T-helper 9 cell (primary cell): ENCODE data around the gene CELF2.

Experiments used
- DNase-seq: peaks from one replicate; pipeline ENCODE4 v3.0.0-alpha.2; 2020

The CELF2 gene

DNA sequence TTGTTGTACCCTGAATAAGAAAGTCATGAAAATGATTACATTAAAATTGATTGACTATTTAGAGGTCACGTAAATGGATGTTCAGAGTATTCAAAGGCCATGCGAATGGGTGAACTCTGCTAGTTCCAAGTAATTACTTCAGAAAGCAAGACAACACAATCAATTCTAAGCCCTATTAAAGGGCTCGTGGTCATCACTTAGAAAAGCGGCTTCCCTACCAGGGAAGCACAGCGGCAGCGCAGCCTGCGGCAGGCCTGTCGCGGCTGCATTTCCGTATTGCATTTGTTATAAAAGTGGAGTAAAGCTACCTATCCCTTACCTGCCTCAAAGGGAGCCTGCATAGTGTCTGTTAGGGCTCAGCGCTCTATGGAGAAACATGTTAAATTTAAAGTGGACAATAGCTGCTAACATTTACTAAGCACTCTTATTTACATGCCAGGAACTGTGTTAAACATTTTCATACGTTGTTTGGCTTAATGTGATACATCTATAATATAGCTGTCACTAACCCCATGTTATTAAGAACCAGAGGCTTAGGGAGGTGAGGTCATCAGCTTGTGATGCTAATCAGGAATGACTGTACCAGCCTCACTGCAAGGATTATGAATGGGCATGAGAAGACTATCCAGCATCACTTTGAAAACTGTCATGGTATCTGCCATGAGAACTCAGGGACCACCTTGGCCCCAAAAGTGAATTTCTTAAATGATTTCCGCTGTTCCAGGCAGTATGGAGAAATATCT is 187.5 kb downstream of the CELF2 start:
- DNase-seq, result no peak

- no peak for DNase-seq
Observed at GRCh38 chr10:11206676-11207559, 189.2 kb downstream of the CELF2 start.

GRCh38 chr10:11207560-11207844 is 189.8 kb downstream of the CELF2 start:
- no peak for DNase-seq

GRCh38 chr10:11208243-11208642 is 190.6 kb downstream of the CELF2 start:
- no peak for DNase-seq

DNA sequence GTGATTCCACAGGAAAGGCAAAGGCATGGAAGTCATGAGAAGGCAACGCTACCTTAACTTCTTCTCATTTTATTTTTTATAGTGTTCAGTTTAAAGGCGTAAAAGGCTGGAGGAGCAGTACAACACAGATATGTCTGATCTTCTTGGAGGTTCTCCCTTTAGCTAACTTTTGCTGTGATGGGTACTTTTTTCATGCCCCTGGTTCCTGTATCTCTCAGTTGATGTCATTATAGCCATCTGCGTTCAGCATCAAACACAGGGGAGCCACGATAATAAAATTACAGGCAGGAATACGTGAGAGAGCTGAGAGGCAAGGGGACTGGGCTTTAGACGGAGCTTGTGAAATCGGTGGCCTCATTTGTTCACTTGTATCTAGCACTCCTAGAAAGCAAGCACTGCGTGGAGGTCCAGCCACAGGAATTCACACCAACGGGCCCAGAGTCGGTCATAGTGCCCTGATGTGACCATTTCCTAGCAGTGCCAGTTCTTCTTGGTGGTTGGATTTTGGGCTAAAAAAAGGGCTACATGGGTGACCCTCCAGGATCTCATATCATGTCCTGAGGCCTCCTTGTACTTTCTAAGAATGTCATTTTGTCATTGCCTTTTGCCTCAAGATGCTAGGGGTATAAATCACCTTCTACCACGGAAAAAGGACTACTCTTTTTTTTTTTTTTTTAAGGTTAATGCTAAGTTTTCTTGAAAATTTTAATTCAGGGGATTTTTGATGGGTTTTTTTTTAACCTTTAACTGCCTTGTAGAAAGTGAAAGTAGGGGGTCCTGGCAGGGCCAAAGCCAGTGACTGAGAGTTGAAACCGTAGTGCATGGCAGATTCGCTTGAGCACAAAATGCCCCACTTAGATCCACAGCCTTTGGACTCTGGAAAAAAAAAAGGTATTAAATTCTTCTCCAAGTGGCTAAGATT is 191.5 kb downstream of the CELF2 start:
- DNase-seq, result no peak

- no peak for DNase-seq
Observed at GRCh38 chr10:11209830-11210181, 192.1 kb downstream of the CELF2 start.

DNA sequence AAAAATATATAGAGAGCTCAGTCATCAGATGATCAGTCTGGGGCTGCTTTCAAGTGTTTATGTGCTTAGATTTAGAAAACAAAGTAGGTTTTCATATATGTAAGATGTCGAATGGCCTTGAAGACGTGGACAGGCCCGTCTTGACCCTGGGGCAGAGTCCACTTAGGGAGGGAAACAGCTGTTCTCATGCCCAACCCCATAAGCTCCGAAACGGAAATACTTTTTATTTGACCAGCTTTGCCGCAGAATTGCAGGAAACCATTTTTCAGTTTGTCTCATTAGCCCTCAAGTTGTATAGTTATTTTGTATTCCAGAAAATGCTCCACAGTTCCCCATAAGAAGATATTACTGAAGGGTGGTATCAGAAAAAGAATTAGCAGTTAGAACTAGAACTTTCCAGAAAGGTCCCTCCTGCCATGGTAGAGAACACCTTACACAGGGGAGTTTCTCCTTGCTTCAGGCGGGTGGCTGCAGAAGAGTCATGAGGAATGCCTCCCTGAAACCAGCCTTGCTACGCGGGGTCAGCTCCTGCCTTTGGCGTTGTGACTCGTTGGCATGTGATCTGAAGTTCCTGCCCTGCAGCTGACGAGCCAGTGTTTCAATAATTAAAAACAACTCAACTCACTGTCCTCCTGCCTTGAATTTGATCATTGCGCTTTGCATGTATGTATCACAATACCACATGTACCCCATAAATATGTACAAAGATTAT is 192.7 kb downstream of the CELF2 start:
- DNase-seq, result no peak

GRCh38 chr10:11212288-11213085 is 194.8 kb downstream of the CELF2 start:
- no peak for DNase-seq

DNA sequence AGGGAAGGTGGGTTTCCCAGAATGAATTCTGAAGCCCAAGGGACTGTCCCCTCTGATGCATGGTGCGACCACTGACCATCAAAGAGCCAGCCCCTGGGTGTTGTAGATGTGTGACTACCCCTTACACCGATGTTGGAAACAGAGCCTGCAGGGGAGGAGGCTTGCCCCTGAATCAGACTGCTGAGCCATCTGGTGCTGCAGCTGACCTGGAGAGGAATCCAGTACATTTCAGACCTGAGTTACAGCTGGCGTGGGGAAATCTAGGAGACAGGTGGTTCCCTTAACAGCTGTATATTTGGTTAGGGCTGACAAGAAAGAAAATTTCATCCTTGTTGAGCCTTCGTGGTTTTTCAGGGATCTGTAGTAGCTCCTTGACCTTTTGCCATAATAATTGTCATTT is 195.5 kb downstream of the CELF2 start:
- no peak for DNase-seq

- DNase-seq, result no peak
Observed at GRCh38 chr10:11214407-11214806, 196.7 kb downstream of the CELF2 start.

DNA sequence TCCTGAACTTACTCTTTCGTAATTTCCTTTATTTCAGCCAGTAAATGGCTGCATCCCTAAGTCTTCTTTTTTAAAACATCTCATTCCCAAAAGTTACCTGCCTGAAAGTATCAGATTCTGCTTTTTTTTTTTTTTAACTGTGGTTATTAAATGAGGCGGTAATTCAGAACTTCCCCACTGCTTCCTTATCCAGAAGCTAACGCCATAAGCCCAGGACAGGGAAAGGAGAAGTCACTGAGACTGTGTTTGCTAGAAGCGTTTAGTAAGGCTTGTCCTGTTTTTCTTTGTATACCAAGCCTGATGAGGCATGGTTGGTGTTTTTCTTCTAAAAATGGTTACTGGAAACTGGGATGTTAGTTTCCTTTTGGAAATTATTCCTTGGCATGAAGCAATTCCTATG is 197.8 kb downstream of the CELF2 start:
- DNase-seq, result no peak

- no peak for DNase-seq
Observed at GRCh38 chr10:11217521-11217920, 199.8 kb downstream of the CELF2 start.

- DNase-seq, result no peak
Observed at GRCh38 chr10:11218395-11218794, 200.7 kb downstream of the CELF2 start.

DNA sequence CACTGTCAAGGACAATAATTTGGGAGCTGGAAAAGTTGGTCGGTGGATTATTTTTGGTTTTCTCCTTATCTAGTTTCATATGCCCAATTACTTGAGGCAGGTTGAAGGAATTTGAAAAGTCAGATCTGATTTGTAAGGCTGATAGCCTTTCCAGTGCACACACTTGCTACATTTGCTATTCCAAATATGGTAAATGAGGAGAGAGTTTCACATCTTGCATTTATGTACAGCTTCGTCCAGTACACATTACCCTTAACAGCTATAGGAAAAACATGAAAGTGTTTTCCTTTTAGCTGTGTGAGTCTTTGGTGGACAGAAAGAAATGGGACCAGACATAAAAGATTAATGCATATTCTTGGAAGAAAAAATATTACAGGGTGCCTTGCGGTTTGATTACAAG is 201.8 kb downstream of the CELF2 start:
- DNase-seq, result no peak

GRCh38 chr10:11223081-11223480 is 205.4 kb downstream of the CELF2 start:
- DNase-seq, result no peak

- DNase-seq, result no peak
Observed at GRCh38 chr10:11223507-11224140, 206.0 kb downstream of the CELF2 start.

DNA sequence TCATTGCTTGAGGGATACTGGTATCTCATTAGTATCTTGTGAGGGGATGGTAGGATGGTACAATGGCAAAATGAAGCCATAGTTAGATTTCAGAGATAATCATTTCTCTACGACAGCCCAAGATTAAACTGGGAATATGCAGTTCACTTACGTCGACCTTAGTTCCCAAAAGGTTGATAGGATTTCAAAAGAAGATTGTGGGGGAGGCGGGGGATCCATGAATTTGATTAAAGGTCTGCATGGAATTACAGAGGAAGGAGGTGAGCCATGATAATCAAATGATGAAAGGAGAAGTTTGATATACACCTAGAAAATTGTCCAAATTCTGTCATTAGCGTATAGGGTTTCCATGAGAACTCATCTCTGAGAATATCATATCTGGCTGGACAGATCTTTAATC is 206.6 kb downstream of the CELF2 start:
- no peak for DNase-seq

GRCh38 chr10:11224792-11225416 is 207.2 kb downstream of the CELF2 start:
- no peak for DNase-seq

DNA sequence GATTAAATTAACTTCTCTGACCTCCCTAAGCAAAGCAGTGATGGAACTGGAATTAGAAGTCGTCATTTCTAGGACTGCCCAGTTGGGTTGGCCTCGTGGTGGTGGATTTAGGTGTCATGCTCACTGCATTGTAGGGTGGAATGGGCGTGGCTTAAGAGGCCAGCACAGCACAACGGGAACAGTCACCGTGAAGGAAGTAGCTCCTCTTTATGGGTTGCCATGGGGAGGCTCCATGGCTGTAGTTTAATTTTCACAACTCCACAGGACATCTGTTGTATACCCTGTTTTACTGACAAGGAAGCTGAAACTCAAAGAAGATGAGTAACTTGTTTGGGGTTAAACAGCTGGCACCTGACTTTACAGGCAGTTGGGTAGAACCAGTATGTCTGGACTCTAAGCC is 208.3 kb downstream of the CELF2 start:
- peak; percentile 47 for DNase-seq

GRCh38 chr10:11227103-11227502 is 209.4 kb downstream of the CELF2 start:
- no peak for DNase-seq

DNA sequence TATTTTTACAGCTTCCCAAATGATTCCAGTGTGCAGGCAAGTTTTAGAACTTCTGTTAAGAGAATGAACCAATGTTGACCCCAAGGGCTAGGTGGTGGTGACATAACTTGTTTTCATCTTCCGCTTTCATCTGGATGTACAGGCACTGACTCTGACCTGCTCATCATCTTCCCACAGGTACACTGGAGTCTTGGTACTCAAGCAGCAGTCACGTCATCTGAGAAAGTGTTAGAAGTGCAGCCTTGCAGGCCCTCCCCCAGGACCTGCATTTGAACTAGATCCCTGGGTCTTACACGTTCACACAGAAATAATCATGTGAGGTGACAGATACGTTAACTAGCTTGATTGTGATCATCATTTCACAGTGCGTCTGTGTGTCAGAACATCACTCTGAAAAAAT is 212.2 kb downstream of the CELF2 start:
- no peak for DNase-seq
